Fibroblast of villous mesenchyme (primary cell): ENCODE data around the gene EPHA8. TPM values are rescaled to one million over a fixed set of nuclear protein-coding genes. Genes with fewer than 3 reads are reported as not detected.

Experiments
- DNase-seq: peaks from one replicate; pipeline ENCODE4 v3.0.0-alpha.2; 2010; ENCODE audit warnings: low read depth
- H3K4me3 ChIP-seq: 2 replicates; pipeline ENCODE4 v1.5.1; 2011; ENCODE audit warnings: low read depth, mild to moderate bottlenecking, low read length
- total RNA-seq: library from RNA; depleted of rRNA; stranded (reverse); fragments of >200 nt; gene quantifications from 2 replicates; pipeline ENCODE4 v1.2.3, GENCODE V29; 2012
- TF ChIP-seq, protein P1 (sequence below): IDR thresholded peaks from 2 replicates; pipeline ENCODE4 v1.5.1; 2012; ENCODE audit warnings: low read depth, mild to moderate bottlenecking, low read length; ENCODE audit not compliant: insufficient read depth

EPHA8 gene
- total RNA-seq, 1 donor, result not detected

GRCh38 chr1:22569269-22569668, 6.0 kb downstream of the EPHA8 start:
- no peak overlapping the region for H3K4me3 ChIP-seq

DNA sequence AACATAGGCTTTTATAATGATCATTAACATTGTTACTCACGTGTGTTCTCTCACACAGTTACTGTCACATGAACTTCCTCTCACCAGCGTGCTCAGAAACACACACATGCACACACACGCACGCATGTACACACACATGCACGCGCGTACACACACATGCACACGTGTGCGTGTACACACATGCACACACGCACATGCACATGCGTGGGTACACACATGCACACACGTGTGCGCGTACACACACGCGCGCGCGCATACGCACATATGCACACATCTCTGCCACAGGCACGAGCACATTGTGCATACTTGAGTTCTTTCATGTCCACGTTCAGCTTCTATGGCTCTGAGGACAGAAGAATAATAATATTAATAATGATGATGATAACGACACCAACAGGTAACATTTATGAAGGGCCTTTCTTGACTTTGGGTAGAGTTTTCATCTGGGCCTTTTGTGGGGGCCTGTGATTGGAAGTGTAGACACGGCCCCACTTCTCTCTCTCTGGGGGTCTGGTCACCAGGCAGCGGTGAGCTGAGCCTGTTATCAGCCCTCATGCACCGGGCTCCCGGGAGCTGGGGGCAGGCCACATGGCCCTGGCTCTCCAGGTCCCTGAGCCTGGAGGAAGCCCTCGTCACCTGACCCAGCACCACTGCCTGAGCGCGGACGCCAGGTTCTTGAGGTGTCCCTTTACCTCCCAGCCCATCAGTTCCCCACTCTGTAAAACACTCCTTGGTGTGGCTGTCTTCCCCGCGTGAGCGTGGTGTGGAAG, 7.0 kb downstream of the EPHA8 start:
- H3K4me3 ChIP-seq, result no peak overlapping the region
- DNase-seq, result no peak
- TF ChIP-seq, protein P1, sequence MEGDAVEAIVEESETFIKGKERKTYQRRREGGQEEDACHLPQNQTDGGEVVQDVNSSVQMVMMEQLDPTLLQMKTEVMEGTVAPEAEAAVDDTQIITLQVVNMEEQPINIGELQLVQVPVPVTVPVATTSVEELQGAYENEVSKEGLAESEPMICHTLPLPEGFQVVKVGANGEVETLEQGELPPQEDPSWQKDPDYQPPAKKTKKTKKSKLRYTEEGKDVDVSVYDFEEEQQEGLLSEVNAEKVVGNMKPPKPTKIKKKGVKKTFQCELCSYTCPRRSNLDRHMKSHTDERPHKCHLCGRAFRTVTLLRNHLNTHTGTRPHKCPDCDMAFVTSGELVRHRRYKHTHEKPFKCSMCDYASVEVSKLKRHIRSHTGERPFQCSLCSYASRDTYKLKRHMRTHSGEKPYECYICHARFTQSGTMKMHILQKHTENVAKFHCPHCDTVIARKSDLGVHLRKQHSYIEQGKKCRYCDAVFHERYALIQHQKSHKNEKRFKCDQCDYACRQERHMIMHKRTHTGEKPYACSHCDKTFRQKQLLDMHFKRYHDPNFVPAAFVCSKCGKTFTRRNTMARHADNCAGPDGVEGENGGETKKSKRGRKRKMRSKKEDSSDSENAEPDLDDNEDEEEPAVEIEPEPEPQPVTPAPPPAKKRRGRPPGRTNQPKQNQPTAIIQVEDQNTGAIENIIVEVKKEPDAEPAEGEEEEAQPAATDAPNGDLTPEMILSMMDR, result no peak

More at GRCh38 chr1:22569269-22569668, 6.0 kb downstream of the EPHA8 start:
- TF ChIP-seq, protein P1, result no peak
- no peak for DNase-seq

- no peak for DNase-seq
- TF ChIP-seq, protein P1, result no peak
- H3K4me3 ChIP-seq, result no peak overlapping the region
These were observed 9.5 kb downstream of the EPHA8 start for GRCh38 chr1:22572818-22573217.

- no peak for DNase-seq
- H3K4me3 ChIP-seq, result no peak overlapping the region
- TF ChIP-seq, protein P1, result no peak
These were observed 9.9 kb downstream of the EPHA8 start for GRCh38 chr1:22573237-22573636.

GRCh38 chr1:22575532-22576149, 12.4 kb downstream of the EPHA8 start:
- TF ChIP-seq, protein P1, result no peak
- no peak overlapping the region for H3K4me3 ChIP-seq
- DNase-seq, result no peak

- DNase-seq, result no peak
These were observed 12.9 kb downstream of the EPHA8 start for GRCh38 chr1:22576150-22576544.

More at GRCh38 chr1:22576150-22576544, 12.9 kb downstream of the EPHA8 start:
- TF ChIP-seq, protein P1, result no peak
- H3K4me3 ChIP-seq, result no peak overlapping the region
